HG03432 (cell line): Measurements from ENCODE around the gene UGT1A10.
"Not testable (repeated sequence)": the region's sequence is repeated elsewhere in the genome, so short reads cannot be mapped to it uniquely, and the experiment has no call there.

Source experiments
- ATAC-seq: cut with Tn5 transposase; IDR thresholded peaks from one replicate; pipeline ENCODE4 v1.9.1; 2021; ENCODE audit warnings: mild to moderate bottlenecking, moderate library complexity; ENCODE audit not compliant: unreplicated experiment

Gene UGT1A10

GRCh38 chr2:233736868-233737653 lies 100.8 kb downstream of the UGT1A10 start:
- ATAC-seq, result not testable (repeated sequence)

GRCh38 chr2:233740870-233741269 lies 104.6 kb downstream of the UGT1A10 start:
- ATAC-seq, result no peak

GRCh38 chr2:233743464-233744259 lies 107.4 kb downstream of the UGT1A10 start:
- ATAC-seq, result no peak

- no peak for ATAC-seq
Observed at GRCh38 chr2:233745073-233745755, 109.0 kb downstream of the UGT1A10 start.

- not testable (repeated sequence) for ATAC-seq
Observed at GRCh38 chr2:233745838-233746237, 109.6 kb downstream of the UGT1A10 start.

- ATAC-seq, result no peak
Observed at GRCh38 chr2:233746475-233747282, 110.4 kb downstream of the UGT1A10 start.

- no peak for ATAC-seq
Observed at GRCh38 chr2:233747283-233747544, 111.0 kb downstream of the UGT1A10 start.

GRCh38 chr2:233750689-233751088 lies 114.4 kb downstream of the UGT1A10 start:
- ATAC-seq, result not testable (repeated sequence)

GRCh38 chr2:233751212-233752009 lies 115.2 kb downstream of the UGT1A10 start:
- not testable (repeated sequence) for ATAC-seq

- ATAC-seq, result no peak
Observed at GRCh38 chr2:233754872-233755611, 118.8 kb downstream of the UGT1A10 start.

- ATAC-seq, result no peak
Observed at GRCh38 chr2:233756429-233757081, 120.3 kb downstream of the UGT1A10 start.

GRCh38 chr2:233758141-233758540 lies 121.9 kb downstream of the UGT1A10 start:
- ATAC-seq, result no peak

- no peak for ATAC-seq
Observed at GRCh38 chr2:233758849-233759248, 122.6 kb downstream of the UGT1A10 start.

- no peak for ATAC-seq
Observed at GRCh38 chr2:233760043-233760442, 123.8 kb downstream of the UGT1A10 start, which contains the start of gene UGT1A1. Gene UGT1A1, plus strand, starts transcription at chr2:233760270. Its CDS starts 18 bp downstream, at chr2:233760288.

GRCh38 chr2:233761040-233761769 lies 125.0 kb downstream of the UGT1A10 start:
- no peak for ATAC-seq

GRCh38 chr2:233764264-233764663 lies 128.0 kb downstream of the UGT1A10 start:
- ATAC-seq, result no peak

GRCh38 chr2:233764761-233765160 lies 128.5 kb downstream of the UGT1A10 start:
- no peak for ATAC-seq

- no peak for ATAC-seq
Observed at GRCh38 chr2:233766416-233766815, 130.2 kb downstream of the UGT1A10 start.
